ENCODE results near the gene RAD51D.

RAD51D gene

GRCh38 chr17:35088881-35089585, 30.6 kb downstream of the RAD51D start:
- TF ChIP-seq ZNF274 (IDR thresholded peaks at IDR 0.05; ENCODE audit: low read depth, low read length), result no peak
- H3K4me3 ChIP-seq (ENCODE audit: low read length), result peak overlapping the region; percentile 87

DNA sequence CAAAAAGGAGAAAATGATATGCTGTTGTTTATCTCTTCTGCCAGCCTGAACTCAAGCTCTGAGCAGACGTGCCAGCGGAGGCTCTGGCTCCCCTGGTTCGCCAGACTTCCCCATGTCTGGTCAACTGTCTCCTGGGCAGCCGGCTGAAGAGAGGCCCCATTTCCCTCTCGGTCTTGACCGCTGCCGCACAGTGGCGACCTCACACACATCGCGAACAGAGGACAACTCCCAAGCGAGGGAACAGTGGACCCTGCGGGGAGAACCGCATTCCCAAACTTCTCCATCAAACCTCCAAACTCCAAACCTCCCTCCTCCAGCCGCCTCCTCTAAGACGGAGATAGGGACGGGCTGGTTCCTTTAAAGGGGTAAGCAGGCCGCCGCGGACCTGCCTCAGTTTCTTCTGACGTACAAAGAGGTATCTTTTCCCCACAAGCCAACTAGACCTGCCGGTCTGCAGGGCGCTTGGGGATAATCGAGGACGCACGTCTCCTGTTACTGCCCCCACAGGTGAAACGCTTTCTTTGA, 31.2 kb downstream of the RAD51D start:
- peak overlapping the region; percentile 87 for H3K4me3 ChIP-seq (ENCODE audit: low read length)
- TF ChIP-seq ZNF274 (IDR thresholded peaks at IDR 0.05; ENCODE audit: low read depth, low read length), result no peak

GRCh38 chr17:35087731-35088355, 31.8 kb downstream of the RAD51D start:
- H3K4me3 ChIP-seq (ENCODE audit: low read length), result peak overlapping the region; percentile 87
- TF ChIP-seq ZNF274 (IDR thresholded peaks at IDR 0.05; ENCODE audit: low read depth, low read length), result no peak

DNA sequence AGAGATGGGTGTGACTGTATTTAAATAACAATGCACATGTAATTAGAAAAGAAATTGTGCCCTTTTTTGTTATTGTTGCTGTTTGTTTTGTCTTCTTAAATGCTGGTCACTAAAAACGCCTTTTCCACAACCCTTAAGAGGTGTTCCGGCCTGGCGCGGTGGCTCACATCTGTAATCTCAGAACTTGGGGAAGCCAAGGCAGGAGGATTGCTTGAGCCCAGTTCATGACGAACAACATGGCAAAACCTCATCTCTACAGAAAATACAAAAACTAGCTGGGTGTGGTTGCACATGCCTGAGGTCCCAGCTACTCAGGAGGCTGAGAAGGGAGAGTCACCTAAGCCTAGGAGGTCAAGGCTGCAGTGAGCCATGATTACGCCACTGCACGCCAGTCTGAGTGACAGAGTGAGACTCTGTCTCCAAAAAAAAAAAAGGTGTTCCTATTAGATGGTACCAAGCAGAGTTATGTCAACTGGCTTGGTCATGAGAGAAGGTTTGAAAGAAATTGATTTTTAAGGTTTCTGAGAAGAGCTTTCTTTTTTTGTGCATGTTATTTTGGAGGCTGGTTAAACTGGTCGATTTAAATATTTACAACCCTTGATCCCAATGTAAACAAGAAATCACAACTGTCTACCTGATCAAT, 32.6 kb downstream of the RAD51D start:
- peak overlapping the region; percentile 87 for H3K4me3 ChIP-seq (ENCODE audit: low read length)
- TF ChIP-seq ZNF274 (IDR thresholded peaks at IDR 0.05; ENCODE audit: low read depth, low read length), result no peak

- H3K4me3 ChIP-seq (ENCODE audit: low read length), result peak overlapping the region; percentile 1; the same call in 1 of the 2 replicates
- TF ChIP-seq ZNF274 (IDR thresholded peaks at IDR 0.05; ENCODE audit: low read depth, low read length), result no peak
Observed at GRCh38 chr17:35086164-35086563, 33.5 kb downstream of the RAD51D start.

- TF ChIP-seq ZNF274 (IDR thresholded peaks at IDR 0.05; ENCODE audit: low read depth, low read length), result no peak
- H3K4me3 ChIP-seq (ENCODE audit: low read length), result no peak overlapping the region
Observed at GRCh38 chr17:35084987-35085386, 34.7 kb downstream of the RAD51D start.

- TF ChIP-seq ZNF274 (IDR thresholded peaks at IDR 0.05; ENCODE audit: low read depth, low read length), result no peak
- H3K4me3 ChIP-seq (ENCODE audit: low read length), result no peak overlapping the region
Observed at GRCh38 chr17:35083071-35083470, 36.6 kb downstream of the RAD51D start.

DNA sequence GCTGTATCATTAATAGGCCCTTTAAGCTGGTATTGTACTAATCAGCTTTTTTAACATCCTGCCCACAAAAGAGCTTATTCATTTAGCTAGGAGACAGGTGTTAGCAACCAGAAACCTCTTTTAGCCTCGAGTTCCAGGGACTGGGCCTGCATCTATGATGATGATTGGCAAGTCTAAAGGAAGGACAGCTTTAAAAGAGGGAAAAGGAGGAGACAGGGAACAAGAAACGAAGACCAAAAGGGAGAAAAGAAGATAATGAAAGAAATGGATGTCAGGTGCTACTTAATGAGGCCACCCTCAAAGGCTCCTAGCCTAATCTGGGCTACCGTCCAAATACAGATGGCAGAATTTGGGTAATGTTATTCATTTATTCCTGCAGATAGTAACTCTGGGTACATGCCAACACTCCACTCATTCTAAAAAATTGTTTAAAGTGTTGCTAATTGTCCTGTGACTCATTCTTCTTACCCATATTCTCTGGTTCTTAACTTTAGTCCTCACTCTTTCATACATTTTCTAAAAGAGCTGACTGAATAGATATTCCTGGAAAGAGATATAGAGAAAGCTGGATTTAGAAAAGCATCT, 37.5 kb downstream of the RAD51D start:
- no peak for TF ChIP-seq ZNF274 (IDR thresholded peaks at IDR 0.05; ENCODE audit: low read depth, low read length)
- H3K4me3 ChIP-seq (ENCODE audit: low read length), result peak overlapping the region; percentile 30

DNA sequence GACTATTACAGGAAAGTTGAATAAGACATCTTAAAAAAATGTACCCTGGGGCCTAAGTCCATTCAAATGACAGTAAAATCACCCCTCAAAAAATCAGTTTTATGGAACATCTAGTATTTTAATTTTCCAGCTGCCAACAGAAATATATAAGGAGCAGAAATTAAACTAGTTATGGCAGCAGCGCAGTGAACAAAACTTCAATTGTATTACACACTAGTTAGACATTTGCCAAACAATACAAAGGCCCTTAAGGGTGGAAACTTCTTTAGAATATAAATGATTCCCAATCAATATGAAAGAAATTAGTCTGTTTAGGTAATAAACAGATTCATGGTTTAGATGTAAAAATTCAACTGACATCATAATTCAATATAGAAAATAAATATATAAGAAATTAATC, 38.0 kb downstream of the RAD51D start:
- no peak for TF ChIP-seq ZNF274 (IDR thresholded peaks at IDR 0.05; ENCODE audit: low read depth, low read length)
- no peak overlapping the region for H3K4me3 ChIP-seq (ENCODE audit: low read length)

GRCh38 chr17:35080536-35080935, 39.1 kb downstream of the RAD51D start:
- H3K4me3 ChIP-seq (ENCODE audit: low read length), result no peak overlapping the region
- no peak for TF ChIP-seq ZNF274 (IDR thresholded peaks at IDR 0.05; ENCODE audit: low read depth, low read length)

DNA sequence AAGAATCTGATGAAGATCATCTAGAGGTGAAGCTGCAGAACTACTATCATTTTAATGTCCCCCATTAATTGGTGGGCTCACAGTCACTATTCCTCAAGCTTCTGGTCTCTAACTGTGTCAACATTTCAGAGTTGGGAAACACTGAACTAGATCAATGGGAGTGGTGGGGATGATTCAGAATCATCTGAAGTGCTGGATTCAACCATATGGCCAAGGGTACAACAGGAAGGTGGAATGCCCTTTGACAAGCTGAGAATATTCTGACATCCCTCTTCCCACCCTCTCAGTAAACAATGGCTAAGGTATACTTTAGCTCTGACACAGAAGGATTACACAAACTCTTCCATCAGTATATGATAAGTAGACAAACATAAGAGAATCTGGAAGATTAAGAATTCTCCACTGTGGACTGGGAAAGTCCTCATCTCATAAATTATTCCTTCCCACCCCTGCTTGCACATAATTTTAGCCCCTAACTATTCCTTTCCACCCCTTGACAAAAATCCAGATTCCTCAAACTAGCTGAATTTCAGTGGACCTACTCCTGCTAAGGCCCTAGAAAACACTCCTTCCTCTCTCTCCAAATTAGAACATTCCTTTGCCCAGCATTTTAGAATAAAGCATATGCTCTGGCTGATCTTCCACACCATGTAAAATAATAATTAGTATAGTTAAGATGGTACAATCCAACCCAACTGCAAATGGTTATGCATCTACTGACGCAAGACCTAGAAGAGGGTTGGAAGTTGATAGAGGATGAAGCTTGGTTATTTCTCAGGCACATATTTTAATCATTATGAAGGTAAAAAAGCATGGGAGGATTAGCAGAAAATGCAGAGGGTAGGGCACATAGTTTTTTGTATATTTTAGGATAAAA, 39.9 kb downstream of the RAD51D start:
- no peak for TF ChIP-seq ZNF274 (IDR thresholded peaks at IDR 0.05; ENCODE audit: low read depth, low read length)
- H3K4me3 ChIP-seq (ENCODE audit: low read length), result no peak overlapping the region

GRCh38 chr17:35076874-35077273, 42.8 kb downstream of the RAD51D start:
- no peak for TF ChIP-seq ZNF274 (IDR thresholded peaks at IDR 0.05; ENCODE audit: low read depth, low read length)

More at GRCh38 chr17:35076874-35077273, 42.8 kb downstream of the RAD51D start:
- no peak overlapping the region for H3K4me3 ChIP-seq (ENCODE audit: low read length)

All from GM08714 (cell line).